Endodermal cell (in vitro differentiated cells): ENCODE results near the gene PSMC6. TPM values are rescaled to one million over a fixed set of nuclear protein-coding genes. Genes with fewer than 3 reads are reported as not detected.

Experiments used
- DNase-seq: peaks from one replicate; pipeline ENCODE4 v3.0.0-alpha.2; 2017
- H3K27ac ChIP-seq: 2 replicates; pipeline ENCODE4 v1.5.1; 2013; ENCODE audit warnings: mild to moderate bottlenecking, low read depth, low read length, moderate library complexity
- H3K27me3 ChIP-seq: 2 replicates; pipeline ENCODE4 v1.6.1; 2013; ENCODE audit warnings: mild to moderate bottlenecking, low read length, moderate library complexity; ENCODE audit not compliant: insufficient read depth, control insufficient read depth, poor library complexity, severe bottlenecking
- H3K36me3 ChIP-seq: 2 replicates; pipeline ENCODE4 v1.7.0; 2013; ENCODE audit warnings: mild to moderate bottlenecking, low read length, moderate library complexity; ENCODE audit not compliant: control insufficient read depth, insufficient read depth
- H3K4me1 ChIP-seq: one replicate; pipeline ENCODE4 v1.7.0; 2013; ENCODE audit warnings: low read length; ENCODE audit not compliant: control insufficient read depth, insufficient read depth
- H3K4me3 ChIP-seq: 2 replicates; pipeline ENCODE4 v1.5.1; 2013; ENCODE audit warnings: mild to moderate bottlenecking, low read length, moderate library complexity
- H3K9ac ChIP-seq: 2 replicates; pipeline ENCODE4 v1.6.1; 2013; ENCODE audit warnings: mild to moderate bottlenecking, low read length, moderate library complexity; ENCODE audit not compliant: poor library complexity, severe bottlenecking; ENCODE audit errors: extremely low read depth
- H3K9me3 ChIP-seq: 2 replicates; pipeline ENCODE4 v1.6.1; 2013; ENCODE audit warnings: mild to moderate bottlenecking, low read length, moderate library complexity; ENCODE audit not compliant: control insufficient read depth
- H3K27ac Mint-ChIP-seq: 2 replicates; pipeline ENCODE4 v1.8.0; 2020; ENCODE audit warnings: mixed read lengths
- H3K27me3 Mint-ChIP-seq: 2 replicates; pipeline ENCODE4 v1.8.0; 2021; ENCODE audit warnings: mild to moderate bottlenecking, mixed read lengths; ENCODE audit not compliant: insufficient read depth
- H3K36me3 Mint-ChIP-seq: 2 replicates; pipeline ENCODE4 v1.8.0; 2020; ENCODE audit warnings: low read depth, mixed read lengths
- H3K4me1 Mint-ChIP-seq: 2 replicates; pipeline ENCODE4 v1.8.0; 2020; ENCODE audit warnings: mixed read lengths
- H3K4me3 Mint-ChIP-seq: 2 replicates; pipeline ENCODE4 v1.8.0; 2020; ENCODE audit warnings: mild to moderate bottlenecking, moderate library complexity, mixed read lengths
- H3K9me3 Mint-ChIP-seq: 2 replicates; pipeline ENCODE4 v1.8.0; 2020; ENCODE audit warnings: mild to moderate bottlenecking, mixed read lengths
- CTCF ChIP-seq: fragments of 200-600 bp; sonication (generic); conservative IDR thresholded peaks from 2 replicates; pipeline ENCODE4 v1.5.0; 2021; ENCODE audit warnings: antibody characterized with exemption, mild to moderate bottlenecking
- WGBS, 2 experiments: methylation state at CpG; one replicate each; pipeline versions ENCODE4 v1.1.5 to v1.1.7; 2013; ENCODE audit warnings: missing lambda C conversion rate in 2 of 2, mixed read lengths in 1 of 2; ENCODE audit not compliant: insufficient coverage in 1 of 2, insufficient read length in 1 of 2; 5-methylcytosine and 5-hydroxymethylcytosine counted together
- total RNA-seq, 2 donors: library from RNA; stranded (reverse); fragmentation: NEBNext Ultra II Directional in 1 of 2; extraction: Animal tissue kit (Norgen Biotek cat#: 25700) in 1 of 2; gene quantifications; 2 replicates in 1 of 2; 3 replicates in 1 of 2; pipeline ENCODE4 v1.2.1, GENCODE V29; 2021

PSMC6 gene
- total RNA-seq, 2 donors from 2014 or later: 102 to 121 TPM

GRCh38 chr14:52706286-52706685, 714 bp upstream of the PSMC6 start:
- Histone ChIP-seq H3K9ac (no peak overlapping the region), H3K27me3 (no peaks in the 10 kb centered on the region), H3K4me3 (peak overlapping the region; percentile 100), H3K36me3 (peaks cover 30% of the 10 kb centered on the region), H3K9me3 (no peaks in the 10 kb centered on the region), H3K4me1 (peaks cover 3% of the 10 kb centered on the region), H3K27ac (no peak overlapping the region)
- peaks cover 4% of the 10 kb centered on the region for H3K9me3 Mint-ChIP-seq
- WGBS, 2 experiments: 100% methylated on average over 5 of the region's 5 CpGs; no CpG with 5 or more reads in 1 of the 2 experiments
- no peak for TF ChIP-seq CTCF
- H3K4me3 Mint-ChIP-seq: peak overlapping the region; percentile 100
- no peaks in the 10 kb centered on the region for H3K27me3 Mint-ChIP-seq
- H3K36me3 Mint-ChIP-seq: peaks cover 32% of the 10 kb centered on the region
- H3K27ac Mint-ChIP-seq: peak overlapping the region; percentile 99
- H3K4me1 Mint-ChIP-seq: peaks cover 11% of the 10 kb centered on the region
- DNase-seq: no peak

GRCh38 chr14:52711666-52712065, 4.7 kb downstream of the PSMC6 start:
- TF ChIP-seq CTCF: no peak
- Mint-ChIP-seq H3K36me3 (peaks cover 78% of the 10 kb centered on the region), H3K4me3 (no peak overlapping the region), H3K9me3 (no peaks in the 10 kb centered on the region), H3K27me3 (no peaks in the 10 kb centered on the region), H3K27ac (no peak overlapping the region), H3K4me1 (peaks cover 8% of the 10 kb centered on the region)
- H3K27ac ChIP-seq: no peak overlapping the region
- H3K9ac ChIP-seq: no peak overlapping the region
- H3K9me3 ChIP-seq: no peaks in the 10 kb centered on the region
- peaks cover 3% of the 10 kb centered on the region for H3K4me1 ChIP-seq
- WGBS, 2 experiments: 88% methylated on average over 1 of the region's 1 CpG; no CpG with 5 or more reads in 1 of the 2 experiments
- peaks cover 81% of the 10 kb centered on the region for H3K36me3 ChIP-seq
- DNase-seq: no peak
- no peaks in the 10 kb centered on the region for H3K27me3 ChIP-seq
- no peak overlapping the region for H3K4me3 ChIP-seq

- H3K4me3 Mint-ChIP-seq: no peak overlapping the region
- DNase-seq: no peak
- Histone ChIP-seq H3K4me1 (no peaks in the 10 kb centered on the region), H3K9me3 (no peaks in the 10 kb centered on the region), H3K9ac (no peak overlapping the region), H3K4me3 (no peak overlapping the region), H3K27me3 (no peaks in the 10 kb centered on the region), H3K36me3 (peaks cover 93% of the 10 kb centered on the region), H3K27ac (no peak overlapping the region)
- H3K9me3 Mint-ChIP-seq: no peaks in the 10 kb centered on the region
- no peaks in the 10 kb centered on the region for H3K4me1 Mint-ChIP-seq
- H3K36me3 Mint-ChIP-seq: peaks cover 76% of the 10 kb centered on the region
- H3K27ac Mint-ChIP-seq: no peak overlapping the region
- H3K27me3 Mint-ChIP-seq: no peaks in the 10 kb centered on the region
- WGBS, 2 experiments: 89 to 94% methylated on average over 5 of the region's 6 CpGs
- TF ChIP-seq CTCF: no peak
Measured at GRCh38 chr14:52716155-52716554, 9.2 kb downstream of the PSMC6 start.
